ENCODE data around the gene GOLIM4.

- TF ChIP-seq POLR2A (IDR thresholded peaks at IDR 0.05; ENCODE audit: low read depth, low read length) (no peak), POLR2AphosphoS5 (IDR thresholded peaks at IDR 0.05; ENCODE audit: low read depth, low read length) (no peak), TAF1 (IDR thresholded peaks at IDR 0.05; ENCODE audit: low read depth, low read length) (no peak), POU2F2 (IDR thresholded peaks at IDR 0.05; ENCODE audit: low read depth, low read length) (no peak), SPI1 (IDR thresholded peaks at IDR 0.05; ENCODE audit: low read depth, low read length) (no peak), PAX5 (IDR thresholded peaks at IDR 0.05; ENCODE audit: insufficient read depth, low read length, severe bottlenecking) (no peak)
These were observed 5.2 kb downstream of the GOLIM4 start for GRCh38 chr3:168090306-168091085.

Measured in GM12891 (cell line).